ENCODE results near the gene OSBPL5.

The OSBPL5 gene

GRCh38 chr11:3087821-3088800 lies 77.0 kb downstream of the OSBPL5 start:
- H3K4me3 ChIP-seq (ENCODE audit: low read length), result no peak overlapping the region
- no peaks in the 10 kb centered on the region for H4K20me1 ChIP-seq (ENCODE audit: control insufficient read depth, insufficient read depth, low read depth, low read length)
- no peak overlapping the region for H3K27ac ChIP-seq (ENCODE audit: low read depth, low read length)
- H3K36me3 ChIP-seq (ENCODE audit: control insufficient read depth, low read length), result no peaks in the 10 kb centered on the region
- H3K9me3 ChIP-seq (ENCODE audit: control insufficient read depth, insufficient read depth, low read length), result no peaks in the 10 kb centered on the region
- TF ChIP-seq CTCF (IDR thresholded peaks at IDR 0.05; ENCODE audit: low read depth, low read length, poor library complexity, severe bottlenecking) (no peak), EZH2phosphoT487 (IDR thresholded peaks at IDR 0.05; ENCODE audit: borderline replicate concordance, low read length) (no peak)
- H3K79me2 ChIP-seq (ENCODE audit: control insufficient read depth, low read length), result no peaks in the 10 kb centered on the region
- H3K4me2 ChIP-seq (ENCODE audit: low read length), result no peak overlapping the region
- H3F3A ChIP-seq (ENCODE audit: control insufficient read depth, insufficient read depth), result no peaks in the 10 kb centered on the region
- H3K9me2 ChIP-seq (replicated peaks; ENCODE audit: control insufficient read depth, low read length), result no peaks in the 10 kb centered on the region
- no peaks in the 10 kb centered on the region for H3K27me3 ChIP-seq (ENCODE audit: control insufficient read depth, low read length)
- peaks cover 6% of the 10 kb centered on the region; the same call in 1 of the 2 replicates for H3K4me1 ChIP-seq (ENCODE audit: control insufficient read depth, low read length)

- no peaks in the 10 kb centered on the region for H3K9me3 ChIP-seq (ENCODE audit: control insufficient read depth, insufficient read depth, low read length)
- H3K4me2 ChIP-seq (ENCODE audit: low read length), result no peak overlapping the region
- no peaks in the 10 kb centered on the region for H3K36me3 ChIP-seq (ENCODE audit: control insufficient read depth, low read length)
- H3F3A ChIP-seq (ENCODE audit: control insufficient read depth, insufficient read depth), result no peaks in the 10 kb centered on the region
- no peak for TF ChIP-seq EZH2phosphoT487 (IDR thresholded peaks at IDR 0.05; ENCODE audit: borderline replicate concordance, low read length)
- no peak for TF ChIP-seq CTCF (IDR thresholded peaks at IDR 0.05; ENCODE audit: low read depth, low read length, poor library complexity, severe bottlenecking)
- H3K9me2 ChIP-seq (replicated peaks; ENCODE audit: control insufficient read depth, low read length), result no peaks in the 10 kb centered on the region
- H3K27ac ChIP-seq (ENCODE audit: low read depth, low read length), result no peak overlapping the region
- H3K4me3 ChIP-seq (ENCODE audit: low read length), result no peak overlapping the region
- H3K27me3 ChIP-seq (ENCODE audit: control insufficient read depth, low read length), result no peaks in the 10 kb centered on the region
- H3K4me1 ChIP-seq (ENCODE audit: control insufficient read depth, low read length), result peaks cover 6% of the 10 kb centered on the region; the same call in 1 of the 2 replicates
- H4K20me1 ChIP-seq (ENCODE audit: control insufficient read depth, insufficient read depth, low read depth, low read length), result no peaks in the 10 kb centered on the region
- H3K79me2 ChIP-seq (ENCODE audit: control insufficient read depth, low read length), result no peaks in the 10 kb centered on the region
Observed at GRCh38 chr11:3087373-3087772, 77.7 kb downstream of the OSBPL5 start.

GRCh38 chr11:3086671-3087150 lies 78.4 kb downstream of the OSBPL5 start:
- Histone ChIP-seq H3K79me2 (ENCODE audit: control insufficient read depth, low read length) (no peaks in the 10 kb centered on the region), H3K27ac (ENCODE audit: low read depth, low read length) (no peak overlapping the region), H3K4me1 (ENCODE audit: control insufficient read depth, low read length) (peaks cover 3% of the 10 kb centered on the region; the same call in 1 of the 2 replicates), H3K9me3 (ENCODE audit: control insufficient read depth, insufficient read depth, low read length) (no peaks in the 10 kb centered on the region), H3F3A (ENCODE audit: control insufficient read depth, insufficient read depth) (no peaks in the 10 kb centered on the region), H3K36me3 (ENCODE audit: control insufficient read depth, low read length) (no peaks in the 10 kb centered on the region), H3K4me3 (ENCODE audit: low read length) (no peak overlapping the region), H4K20me1 (ENCODE audit: control insufficient read depth, insufficient read depth, low read depth, low read length) (no peaks in the 10 kb centered on the region), H3K9me2 (replicated peaks; ENCODE audit: control insufficient read depth, low read length) (no peaks in the 10 kb centered on the region), H3K4me2 (ENCODE audit: low read length) (no peak overlapping the region), H3K27me3 (ENCODE audit: control insufficient read depth, low read length) (no peaks in the 10 kb centered on the region)
- no peak for TF ChIP-seq CTCF (IDR thresholded peaks at IDR 0.05; ENCODE audit: low read depth, low read length, poor library complexity, severe bottlenecking)
- no peak for TF ChIP-seq EZH2phosphoT487 (IDR thresholded peaks at IDR 0.05; ENCODE audit: borderline replicate concordance, low read length)
